CD14-positive monocyte (primary cell): ENCODE measurements around the gene CALML3. TPM values are rescaled to one million over a fixed set of nuclear protein-coding genes. Genes with fewer than 3 reads are reported as not detected.
A peak's percentile ranks its signal among the peaks of the same experiment; 100 is the strongest.

ENCODE experiments used
- DNase-seq, 3 donors: peaks; one replicate each; pipeline ENCODE4 v3.0.0-alpha.2; 2011 to 2022
- H2AFZ ChIP-seq: 2 replicates; pipeline ENCODE4 v1.6.0; 2012; ENCODE audit warnings: mild to moderate bottlenecking, low read depth, low read length, inconsistent platforms; ENCODE audit not compliant: insufficient read depth, poor library complexity, severe bottlenecking
- H3K27ac ChIP-seq, 2 donors: 1 replicate in 1 of 2; 2 replicates in 1 of 2; pipeline ENCODE4 v1.5.1; 2012 to 2013; ENCODE audit warnings: low read length in 2 of 2, control low read depth in 1 of 2, inconsistent platforms in 1 of 2, low read depth in 1 of 2, mild to moderate bottlenecking in 1 of 2
- H3K27me3 ChIP-seq, 2 donors: one replicate each; pipeline versions ENCODE4 v1.6.0 to v1.6.1; 2011 to 2013; ENCODE audit warnings: low read length in 2 of 2; ENCODE audit not compliant: control insufficient read depth in 2 of 2, insufficient read depth in 2 of 2
- H3K36me3 ChIP-seq, 2 donors: replicated peaks in 1 of 2; 1 replicate in 1 of 2; 2 replicates in 1 of 2; pipeline versions ENCODE4 v1.5.1 to v1.6.1; 2012 to 2013; ENCODE audit warnings: low read length in 2 of 2, control low read depth in 1 of 2, inconsistent platforms in 1 of 2, mild to moderate bottlenecking in 1 of 2; ENCODE audit not compliant: insufficient read depth in 2 of 2, control insufficient read depth in 1 of 2
- H3K4me1 ChIP-seq, 2 donors: 1 replicate in 1 of 2; 2 replicates in 1 of 2; pipeline versions ENCODE4 v1.5.1 to v1.6.1; 2012 to 2013; ENCODE audit warnings: low read length in 2 of 2, control low read depth in 1 of 2, inconsistent platforms in 1 of 2, mild to moderate bottlenecking in 1 of 2, moderate library complexity in 1 of 2; ENCODE audit not compliant: insufficient read depth in 2 of 2, control insufficient read depth in 1 of 2
- H3K4me2 ChIP-seq: replicated peaks from 2 replicates; pipeline ENCODE3; 2012; ENCODE audit warnings: low read length, moderate library complexity, mild to moderate bottlenecking; ENCODE audit not compliant: poor library complexity, severe bottlenecking; ENCODE audit errors: extremely low read depth
- H3K4me3 ChIP-seq, 3 experiments: fragments of 200-600 bp in 1 of 3; sonication (generic) in 1 of 3; replicated peaks in 1 of 3; 1 replicate in 2 of 3; 2 replicates in 1 of 3; pipeline ENCODE4 v1.5.1; 2011 to 2013; ENCODE audit warnings: low read length in 3 of 3, mild to moderate bottlenecking in 3 of 3, control low read depth in 2 of 3, low read depth in 2 of 3, inconsistent platforms in 1 of 3, moderate library complexity in 1 of 3
- H3K79me2 ChIP-seq: 2 replicates; pipeline ENCODE4 v1.6.0; 2012; ENCODE audit warnings: mild to moderate bottlenecking, control low read depth, inconsistent platforms, low read length, moderate library complexity; ENCODE audit not compliant: insufficient read depth
- H3K9ac ChIP-seq: 2 replicates; pipeline ENCODE4 v1.6.0; 2017; ENCODE audit warnings: low read length, mild to moderate bottlenecking; ENCODE audit not compliant: insufficient read depth, poor library complexity, severe bottlenecking
- H3K9me3 ChIP-seq, 2 donors: replicated peaks in 1 of 2; 1 replicate in 1 of 2; 2 replicates in 1 of 2; pipeline versions ENCODE4 v1.5.1 to v1.6.1; 2012 to 2013; ENCODE audit warnings: low read length in 2 of 2, control low read depth in 1 of 2; ENCODE audit not compliant: control insufficient read depth in 1 of 2, insufficient read depth in 1 of 2
- H4K20me1 ChIP-seq: 2 replicates; pipeline ENCODE4 v1.6.0; 2012; ENCODE audit warnings: mild to moderate bottlenecking, low read length, control low read depth, moderate library complexity; ENCODE audit not compliant: insufficient read depth
- H3K27ac Mint-ChIP-seq, 7 donors: one replicate each; pipeline ENCODE4 v1.8.0; 2020; ENCODE audit warnings: mild to moderate bottlenecking in 7 of 7, mixed read lengths in 7 of 7, moderate library complexity in 6 of 7, inconsistent platforms in 2 of 7
- H3K27me3 Mint-ChIP-seq, 3 donors: one replicate each; pipeline ENCODE4 v1.8.0; 2021 to 2022; ENCODE audit warnings: low read depth in 3 of 3, mild to moderate bottlenecking in 3 of 3, mixed read lengths in 3 of 3, moderate library complexity in 3 of 3, inconsistent platforms in 1 of 3
- H3K36me3 Mint-ChIP-seq, 2 donors: one replicate each; pipeline ENCODE4 v1.8.0; 2020; ENCODE audit warnings: mixed read lengths in 2 of 2, inconsistent platforms in 1 of 2, mild to moderate bottlenecking in 1 of 2
- H3K4me1 Mint-ChIP-seq: one replicate; pipeline ENCODE4 v1.8.0; 2020; ENCODE audit warnings: mild to moderate bottlenecking, mixed read lengths
- H3K4me3 Mint-ChIP-seq, 2 donors: one replicate each; pipeline ENCODE4 v1.8.0; 2020; ENCODE audit warnings: mild to moderate bottlenecking in 2 of 2, mixed read lengths in 2 of 2, moderate library complexity in 1 of 2
- H3K9me3 Mint-ChIP-seq, 7 donors: one replicate each; pipeline ENCODE4 v1.8.0; 2020 to 2022; ENCODE audit warnings: mixed read lengths in 7 of 7, mild to moderate bottlenecking in 6 of 7, moderate library complexity in 6 of 7, inconsistent platforms in 2 of 7
- WGBS: methylation state at CpG from one replicate; pipeline ENCODE4 v1.1.5; 2013; ENCODE audit warnings: missing lambda C conversion rate; ENCODE audit not compliant: insufficient coverage; 5-methylcytosine and 5-hydroxymethylcytosine counted together
- intact Hi-C, 2 donors: fragments of 100-400 bp; cut with micrococcal nuclease; formaldehyde crosslinking; loops; one replicate each; pipeline versions ENCODE4 v1.15.0 to v1.15.1; 2023
- polyA plus RNA-seq, 3 donors: library from polyadenylated mRNA; depleted of rRNA in 1 of 3; unstranded in 2 of 3; stranded (reverse) in 1 of 3; fragments of 300-500 nt in 2 of 3; fragments of >200 nt in 1 of 3; fragmentation: Illumina TruSeq in 2 of 3; gene quantifications; 1 replicate in 2 of 3; 2 replicates in 1 of 3; pipeline ENCODE4 v1.2.3, GENCODE V29; 2012 to 2021
- TF ChIP-seq, protein P1 (sequence below): fragments of 200-600 bp; IDR thresholded peaks from one replicate; pipeline ENCODE4 v1.8.0; 2022; ENCODE audit warnings: antibody characterized with exemption, mild to moderate bottlenecking

Gene CALML3
- polyA plus RNA-seq, 3 donors, result not detected

- WGBS, result 97% methylated on average over 21 of the region's 21 CpGs
- Histone ChIP-seq H3K36me3 (no peaks in the 10 kb centered on the region), H3K9ac (no peak overlapping the region), H3K27ac (no peak overlapping the region), H3K4me2 (no peak overlapping the region), H3K9me3 (no peaks in the 10 kb centered on the region), H3K79me2 (no peaks in the 10 kb centered on the region), H3K27me3 (no peaks in the 10 kb centered on the region), H4K20me1 (no peaks in the 10 kb centered on the region), H3K4me3 (no peak overlapping the region), H3K4me1 (peaks cover 11 to 13% of the 10 kb centered on the region in 2 donors), H2AFZ (no peak overlapping the region)
- intact Hi-C loops, result no loop called here
- Mint-ChIP-seq H3K27ac (no peak overlapping the region), H3K27me3 (peaks cover 0 to 4% (median 3%) of the 10 kb centered on the region in 3 donors), H3K4me1 (peaks cover 15% of the 10 kb centered on the region), H3K9me3 (peaks cover 0 to 3% (median 0%) of the 10 kb centered on the region in 7 donors), H3K36me3 (no peaks in the 10 kb centered on the region), H3K4me3 (no peak overlapping the region)
- DNase-seq, result no peak
- TF ChIP-seq, protein P1, sequence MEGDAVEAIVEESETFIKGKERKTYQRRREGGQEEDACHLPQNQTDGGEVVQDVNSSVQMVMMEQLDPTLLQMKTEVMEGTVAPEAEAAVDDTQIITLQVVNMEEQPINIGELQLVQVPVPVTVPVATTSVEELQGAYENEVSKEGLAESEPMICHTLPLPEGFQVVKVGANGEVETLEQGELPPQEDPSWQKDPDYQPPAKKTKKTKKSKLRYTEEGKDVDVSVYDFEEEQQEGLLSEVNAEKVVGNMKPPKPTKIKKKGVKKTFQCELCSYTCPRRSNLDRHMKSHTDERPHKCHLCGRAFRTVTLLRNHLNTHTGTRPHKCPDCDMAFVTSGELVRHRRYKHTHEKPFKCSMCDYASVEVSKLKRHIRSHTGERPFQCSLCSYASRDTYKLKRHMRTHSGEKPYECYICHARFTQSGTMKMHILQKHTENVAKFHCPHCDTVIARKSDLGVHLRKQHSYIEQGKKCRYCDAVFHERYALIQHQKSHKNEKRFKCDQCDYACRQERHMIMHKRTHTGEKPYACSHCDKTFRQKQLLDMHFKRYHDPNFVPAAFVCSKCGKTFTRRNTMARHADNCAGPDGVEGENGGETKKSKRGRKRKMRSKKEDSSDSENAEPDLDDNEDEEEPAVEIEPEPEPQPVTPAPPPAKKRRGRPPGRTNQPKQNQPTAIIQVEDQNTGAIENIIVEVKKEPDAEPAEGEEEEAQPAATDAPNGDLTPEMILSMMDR, result no peak
Measured at GRCh38 chr10:5533098-5533731, 8.5 kb downstream of the CALML3 start.

DNA sequence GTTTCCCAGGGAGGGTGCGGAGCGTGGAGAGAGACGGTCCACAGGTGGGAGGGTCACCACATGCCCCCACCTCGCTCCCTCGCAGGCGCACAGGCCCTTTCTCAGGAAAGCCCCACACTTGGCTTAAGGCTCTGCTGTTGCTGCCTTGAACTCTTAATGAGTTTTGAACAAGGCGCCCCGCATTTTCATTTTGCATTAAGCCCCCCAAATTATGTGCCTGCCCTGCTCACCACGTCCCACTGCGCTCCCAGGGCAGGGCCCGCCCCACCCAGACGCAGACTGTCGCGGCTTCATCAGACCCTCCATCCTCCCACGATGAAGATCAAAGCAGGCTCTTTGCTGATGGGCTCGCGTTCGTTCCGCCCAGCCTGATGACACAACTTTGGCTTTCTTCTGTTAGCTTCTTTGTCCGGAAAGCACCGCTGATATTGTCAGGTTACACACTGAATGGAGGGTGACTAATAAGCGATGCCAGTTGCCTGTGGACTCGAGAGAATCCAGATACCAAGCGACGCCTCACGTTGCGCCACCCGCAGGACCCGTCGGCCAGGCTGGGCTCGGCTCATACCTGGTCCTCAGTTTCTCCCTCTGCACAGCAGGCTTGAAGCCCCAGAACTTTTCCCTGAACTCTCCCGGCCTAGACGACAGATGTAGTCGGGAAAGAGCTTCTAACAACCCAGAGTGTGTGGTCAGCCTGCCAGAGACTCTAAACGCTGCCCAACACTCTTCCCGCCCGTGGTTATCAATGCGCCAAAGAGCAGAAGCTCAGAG lies 9.5 kb downstream of the CALML3 start:
- TF ChIP-seq, protein P1, result no peak
- peaks cover 11 to 13% of the 10 kb centered on the region in 2 donors for H3K4me1 ChIP-seq
- no peaks in the 10 kb centered on the region for H3K27me3 ChIP-seq
- no peak for DNase-seq
- Mint-ChIP-seq H3K4me3 (no peak overlapping the region), H3K9me3 (peaks cover 0 to 3% (median 0%) of the 10 kb centered on the region in 7 donors), H3K27ac (peak overlapping the region in 2 of 7 donors; percentile 47 to 60), H3K4me1 (peaks cover 16% of the 10 kb centered on the region), H3K36me3 (no peaks in the 10 kb centered on the region), H3K27me3 (peaks cover 0 to 3% (median 3%) of the 10 kb centered on the region in 3 donors)
- H3K9me3 ChIP-seq, result no peaks in the 10 kb centered on the region
- intact Hi-C loops, result no loop called here
- H3K36me3 ChIP-seq, result no peaks in the 10 kb centered on the region
- WGBS, result 92% methylated on average over 37 of the region's 38 CpGs
- no peak overlapping the region for H3K27ac ChIP-seq
- no peak overlapping the region for H3K9ac ChIP-seq
- no peaks in the 10 kb centered on the region for H3K79me2 ChIP-seq
- H3K4me3 ChIP-seq, result no peak overlapping the region
- no peak overlapping the region for H2AFZ ChIP-seq
- no peaks in the 10 kb centered on the region for H4K20me1 ChIP-seq
- no peak overlapping the region for H3K4me2 ChIP-seq
